Body of pancreas (tissue), 4 donors: Measurements from ENCODE around the gene UGT2A2.

ENCODE experiments used
- CTCF ChIP-seq, 7 experiments: fragments of 450-650 bp in 4 of 7; fragments of 200-600 bp in 3 of 7; sonication (generic) in 3 of 7; IDR thresholded peaks; one replicate each; pipeline ENCODE4 v1.5.1; 2016 to 2019; ENCODE audit warnings: antibody characterized with exemption in 7 of 7
- POLR2A ChIP-seq, 3 donors: fragments of 450-650 bp; IDR thresholded peaks; one replicate each; pipeline ENCODE4 v1.6.1; 2016; ENCODE audit warnings: antibody characterized with exemption in 3 of 3, mild to moderate bottlenecking in 2 of 3

DNA sequence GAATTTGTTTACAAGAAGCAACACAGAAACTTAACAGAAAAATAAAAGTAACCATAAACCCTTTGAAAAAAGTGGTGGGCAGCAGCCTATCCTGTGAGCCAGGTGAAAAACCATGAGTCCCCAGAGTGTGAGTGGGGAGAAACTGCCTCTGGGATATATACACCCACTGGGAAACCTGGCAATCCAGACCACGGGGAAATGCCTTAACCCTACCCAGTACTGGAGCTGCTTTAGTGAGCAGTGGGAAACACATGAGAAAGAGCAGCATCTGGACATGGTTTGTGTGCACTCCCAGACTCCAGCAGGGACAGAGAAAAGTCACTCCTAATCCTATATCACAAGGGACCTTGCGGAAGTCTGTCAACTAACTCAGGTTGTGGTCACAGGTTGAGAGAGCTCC is 39.4 kb downstream of the UGT2A2 start:
- TF ChIP-seq POLR2A (IDR thresholded peaks at IDR 0.05), result no peak
- TF ChIP-seq CTCF (IDR thresholded peaks at IDR 0.05), result no peak
